HG03342 (cell line): ENCODE data around the gene NFIX.

Experiments used
- ATAC-seq: cut with Tn5 transposase; IDR thresholded peaks from one replicate; pipeline ENCODE4 v1.9.1; 2021; ENCODE audit warnings: mild to moderate bottlenecking, moderate library complexity; ENCODE audit not compliant: unreplicated experiment

NFIX gene

GRCh38 chr19:12987190-12987589, 8.1 kb upstream of the NFIX start:
- ATAC-seq = no peak

GRCh38 chr19:12987781-12988180, 7.5 kb upstream of the NFIX start:
- no peak for ATAC-seq

- ATAC-seq = no peak
These were observed 4.8 kb upstream of the NFIX start for GRCh38 chr19:12990431-12990830.

DNA sequence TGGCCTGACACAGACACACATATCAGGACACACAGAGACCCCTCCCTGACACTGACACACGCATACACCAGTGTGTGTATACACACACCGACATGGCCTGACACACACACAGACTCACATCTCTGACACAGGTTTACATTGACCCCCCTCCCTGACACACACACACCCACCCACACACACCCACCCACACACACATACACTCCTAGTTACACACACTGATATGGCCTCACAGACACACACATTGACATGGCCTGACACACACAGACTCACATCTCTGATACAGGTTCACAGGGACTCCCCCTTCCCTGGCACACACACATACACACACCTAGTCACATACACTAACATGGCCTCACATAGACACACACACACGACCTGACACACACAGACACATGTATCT, 4.4 kb upstream of the NFIX start:
- no peak for ATAC-seq

DNA sequence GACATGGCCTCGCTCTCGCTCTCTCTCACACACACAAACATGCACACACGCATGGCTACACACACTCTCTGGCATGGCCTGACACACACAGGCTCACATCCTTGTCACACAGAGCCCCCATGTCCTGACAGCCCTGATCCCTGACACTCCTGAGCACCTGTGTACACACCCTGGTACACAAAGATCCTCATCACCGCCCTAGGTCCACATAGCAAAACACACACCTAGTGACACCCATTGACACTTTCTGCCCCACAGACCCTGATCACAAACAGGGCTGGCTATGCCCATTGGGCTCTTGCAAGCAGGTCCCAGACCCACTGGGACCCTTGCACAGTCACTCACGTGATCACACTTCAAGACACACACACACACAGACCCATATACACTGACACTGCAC, 4.0 kb upstream of the NFIX start:
- no peak for ATAC-seq

GRCh38 chr19:12992729-12993128, 2.5 kb upstream of the NFIX start:
- ATAC-seq = no peak

- ATAC-seq = no peak
These were observed 1.7 kb upstream of the NFIX start for GRCh38 chr19:12993562-12993961.

- ATAC-seq = no peak
These were observed 526 bp downstream of the NFIX start for GRCh38 chr19:12995596-12996405.

DNA sequence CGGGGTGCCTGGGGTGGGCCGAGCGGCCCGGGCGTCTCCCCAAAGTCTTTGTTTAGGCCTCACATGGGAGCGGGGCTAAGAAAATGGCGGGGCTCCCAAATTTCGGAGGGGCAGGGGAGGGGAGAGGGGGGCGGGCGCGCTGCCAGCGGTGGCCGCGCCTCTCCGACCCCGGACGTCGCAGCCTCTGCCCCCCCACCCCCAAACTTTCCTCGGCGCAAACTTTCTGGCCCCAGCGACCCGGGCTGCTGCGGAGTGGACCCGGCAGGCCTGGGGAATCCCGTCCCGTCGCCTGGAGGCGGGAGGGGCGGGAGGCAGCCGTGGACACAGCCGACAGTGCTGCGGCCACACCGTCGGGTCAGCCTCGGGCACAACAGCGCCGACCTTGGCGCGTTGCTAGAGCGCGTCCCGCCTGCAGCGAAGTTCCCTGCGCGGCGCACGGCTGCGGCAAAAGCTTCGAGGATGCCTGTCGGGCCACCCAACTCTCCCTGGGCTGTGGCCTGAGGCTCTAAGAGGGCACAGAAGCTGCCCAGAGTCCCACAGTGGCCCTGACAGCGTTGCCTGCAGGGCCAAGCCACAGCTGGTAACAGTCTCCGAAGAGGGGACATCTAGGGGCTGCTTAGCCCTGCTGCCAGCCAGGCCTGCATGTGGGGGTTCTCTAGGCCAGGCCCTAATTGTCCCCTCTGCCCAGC, 1.3 kb downstream of the NFIX start:
- ATAC-seq = no peak

GRCh38 chr19:12997179-12997966, 2.1 kb downstream of the NFIX start:
- ATAC-seq = no peak

DNA sequence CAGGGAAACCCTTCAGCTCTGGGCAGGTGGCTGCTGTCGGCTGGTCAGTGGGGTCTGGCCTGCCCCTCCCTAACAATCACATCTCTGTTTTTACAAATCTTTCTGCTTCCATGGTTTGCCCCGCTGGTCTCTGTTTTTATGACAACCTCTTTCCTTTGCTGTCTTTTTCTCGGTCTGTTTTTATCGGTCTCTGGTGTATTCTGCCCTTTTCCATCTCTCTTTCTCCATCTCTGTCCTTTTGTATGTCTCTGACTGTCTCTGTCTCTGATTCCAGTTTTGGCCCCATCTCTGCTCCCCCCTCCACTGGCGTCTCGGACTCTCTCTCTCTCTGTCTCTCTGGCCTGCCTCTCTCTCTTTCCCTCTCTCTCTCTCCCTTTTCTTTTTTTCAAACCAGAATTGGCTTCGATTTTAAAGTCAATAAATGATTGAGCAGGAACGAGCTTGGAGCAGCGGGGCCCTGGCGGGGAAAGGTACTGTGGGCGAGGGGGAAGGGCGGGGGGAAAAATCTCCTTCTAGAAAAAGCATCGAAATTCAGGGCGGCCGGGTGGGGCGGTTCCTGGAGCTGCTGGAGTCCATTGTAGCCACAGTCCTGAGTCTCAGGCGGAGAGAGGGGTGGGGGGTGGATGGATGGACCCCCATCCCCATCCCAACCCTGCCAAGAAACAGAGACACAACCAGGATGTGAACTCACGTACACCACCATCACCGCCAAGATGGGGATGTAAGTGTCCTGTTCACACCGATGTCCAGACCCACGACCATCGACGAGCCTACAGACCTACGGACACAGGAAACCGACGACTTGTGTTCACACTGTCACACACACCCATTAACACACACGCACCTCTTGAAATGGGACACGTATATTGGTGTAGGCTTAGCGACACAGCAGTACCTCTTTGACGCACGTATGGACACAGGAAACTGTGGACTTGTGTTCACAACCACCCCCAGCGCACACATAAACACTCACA, 3.0 kb downstream of the NFIX start:
- no peak for ATAC-seq

DNA sequence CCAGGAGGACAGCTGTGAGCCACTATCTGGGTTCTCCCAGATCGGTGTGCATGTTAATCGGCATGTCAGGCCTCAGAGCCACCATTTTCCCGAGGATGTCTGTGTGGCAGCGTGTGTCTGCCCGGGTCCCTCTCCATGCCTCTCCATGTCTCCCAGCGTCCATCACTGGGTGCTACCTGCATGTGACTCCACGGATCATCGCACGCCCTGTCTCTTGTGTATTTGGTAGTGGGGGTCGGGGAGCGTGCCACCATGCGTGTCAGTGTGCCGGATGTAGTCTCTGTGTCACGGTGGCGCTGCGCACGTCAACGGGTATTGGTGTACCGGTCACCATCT, 5.9 kb downstream of the NFIX start:
- no peak for ATAC-seq

DNA sequence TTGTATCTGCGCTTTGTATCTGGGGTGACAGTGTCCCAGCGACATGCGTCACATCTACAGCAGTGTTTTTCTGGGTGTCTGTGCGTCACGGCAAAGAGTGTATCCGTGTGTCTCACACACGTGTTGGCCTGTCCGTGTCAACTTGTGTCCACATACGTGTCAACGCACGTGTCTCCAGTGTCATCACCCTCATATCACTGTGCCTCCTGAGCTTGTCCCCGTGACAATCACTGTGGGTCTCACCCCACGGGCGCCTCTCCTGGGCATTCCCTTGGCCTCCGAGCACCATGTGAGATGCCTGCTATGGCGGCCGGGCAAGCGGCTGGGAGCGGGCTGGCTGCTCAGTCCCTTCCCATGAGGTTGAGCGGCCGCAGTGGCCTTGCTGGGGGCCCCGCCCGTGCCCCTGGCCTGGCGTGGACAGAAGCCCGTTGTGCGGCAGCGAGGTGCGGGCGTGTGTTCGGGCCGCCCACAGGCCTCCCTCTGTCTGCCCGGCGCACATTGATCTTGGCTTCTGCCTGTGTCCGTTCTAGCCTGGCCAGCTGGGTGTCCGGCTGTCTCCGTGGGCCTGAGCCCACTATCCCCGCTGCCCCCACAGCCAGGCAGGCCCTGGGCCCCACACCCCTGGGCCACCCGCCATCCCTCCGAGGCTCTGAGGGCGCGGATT, 6.4 kb downstream of the NFIX start:
- no peak for ATAC-seq

GRCh38 chr19:13002166-13002898, 7.1 kb downstream of the NFIX start:
- ATAC-seq = no peak

DNA sequence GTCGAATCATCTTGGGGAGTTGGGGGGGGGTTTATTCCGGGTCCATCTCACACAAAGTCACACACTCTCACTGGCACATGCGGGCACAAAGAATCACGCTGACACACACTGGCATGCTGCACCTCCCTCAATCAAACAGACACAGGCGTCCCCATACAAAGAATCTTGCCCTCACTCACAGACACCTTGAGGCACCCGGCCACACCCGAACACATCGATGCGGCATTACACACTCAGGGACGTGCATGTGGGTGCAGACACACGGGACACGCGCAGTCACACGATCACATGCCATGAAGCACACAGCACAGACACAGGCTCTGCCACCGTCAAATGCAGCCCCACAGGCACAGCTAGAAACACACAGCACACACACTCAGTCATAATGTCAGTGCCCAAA, 7.8 kb downstream of the NFIX start:
- ATAC-seq = no peak

DNA sequence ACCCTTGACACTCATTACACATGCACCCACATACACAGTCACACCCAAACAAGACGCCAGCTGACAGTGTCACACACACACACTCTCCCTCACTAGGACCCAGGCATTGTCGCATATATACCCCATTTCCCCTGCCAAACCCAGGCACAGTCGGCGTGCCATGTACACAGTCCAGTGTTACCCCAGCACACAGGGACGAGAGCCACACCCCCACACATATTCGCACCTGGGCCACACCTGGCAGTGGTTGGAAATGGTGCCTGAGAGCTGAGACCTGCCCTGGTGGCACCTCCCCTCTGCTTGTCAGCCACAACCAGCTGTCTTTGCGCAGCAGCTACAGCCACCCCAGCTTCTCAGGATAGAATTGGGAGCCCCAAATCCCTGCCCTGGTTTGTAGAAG, 9.0 kb downstream of the NFIX start:
- ATAC-seq = no peak

DNA sequence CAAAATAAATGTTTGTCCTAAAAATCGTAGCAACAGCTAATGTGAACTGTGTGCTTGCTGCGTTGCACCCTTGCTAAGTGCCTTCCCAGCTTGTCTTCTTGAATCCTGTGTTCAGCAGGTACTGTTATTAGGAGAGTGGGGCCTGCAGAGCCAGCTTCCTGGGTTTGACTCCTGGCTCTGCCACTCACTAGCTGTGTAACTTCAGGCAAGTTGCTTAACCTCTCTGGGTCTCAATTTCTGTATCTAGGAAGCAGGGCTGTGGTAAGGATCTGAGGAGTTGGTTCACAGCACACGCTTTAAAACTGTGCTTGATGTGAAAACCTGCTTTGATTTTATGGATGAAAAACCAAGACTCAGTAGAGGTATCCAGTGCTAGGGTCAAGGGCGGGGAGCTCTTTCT, 10.0 kb downstream of the NFIX start:
- no peak for ATAC-seq

DNA sequence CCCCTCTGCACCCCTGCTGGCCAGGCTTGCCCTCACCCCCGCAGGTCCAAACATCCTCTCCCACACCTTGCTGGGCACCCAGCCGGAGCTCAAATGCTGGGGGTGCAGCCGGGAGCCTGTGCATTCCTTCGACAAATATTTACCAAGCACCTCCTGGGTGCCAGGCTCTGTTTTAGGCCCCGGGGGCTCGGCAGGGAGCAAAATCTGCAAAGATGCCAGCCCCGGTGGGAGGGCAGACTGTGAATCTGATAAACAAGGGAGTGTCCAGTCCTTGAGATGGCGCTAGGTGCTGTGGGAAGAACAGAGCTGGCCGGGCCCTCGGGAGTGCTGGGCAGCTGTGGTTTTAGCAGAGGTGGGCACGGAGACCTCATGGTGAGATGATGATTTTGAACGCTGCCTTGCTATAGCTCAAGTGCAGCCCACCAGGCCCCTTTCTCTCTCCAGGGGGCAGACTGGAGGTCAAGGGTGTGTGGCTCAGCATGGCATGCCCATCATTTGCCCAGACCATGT, 10.6 kb downstream of the NFIX start:
- no peak for ATAC-seq
